Measurements from ENCODE around the gene PSMD6. TPM values are rescaled to one million over a fixed set of nuclear protein-coding genes. Genes with fewer than 3 reads are reported as not detected.

PSMD6 gene
- total RNA-seq, 4 donors from 2014 or later: 54.6 to 82.3 (median 68.0) TPM

DNA sequence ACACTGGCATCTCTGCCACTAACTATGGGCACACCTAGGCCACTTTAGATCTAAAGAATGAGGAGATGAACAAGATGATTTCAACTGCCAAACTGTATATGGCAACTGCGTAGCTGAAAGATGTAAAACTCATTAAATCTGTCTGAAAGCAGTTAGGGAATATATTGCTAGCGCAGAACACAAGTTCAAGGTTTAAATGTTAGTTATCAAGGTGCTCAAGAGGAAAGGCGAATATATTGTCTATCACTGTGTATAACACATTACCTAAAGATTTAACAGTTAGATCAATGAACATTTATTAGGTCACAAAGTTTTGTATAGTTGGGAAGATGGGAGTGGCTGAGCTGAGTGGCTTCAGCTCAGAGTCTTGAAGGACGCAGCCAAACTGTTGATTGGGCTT is 33.9 kb upstream of the PSMD6 start:
- TF ChIP-seq POLR2AphosphoS5 (IDR thresholded peaks at IDR 0.05): no peak
- TF ChIP-seq, protein P1, sequence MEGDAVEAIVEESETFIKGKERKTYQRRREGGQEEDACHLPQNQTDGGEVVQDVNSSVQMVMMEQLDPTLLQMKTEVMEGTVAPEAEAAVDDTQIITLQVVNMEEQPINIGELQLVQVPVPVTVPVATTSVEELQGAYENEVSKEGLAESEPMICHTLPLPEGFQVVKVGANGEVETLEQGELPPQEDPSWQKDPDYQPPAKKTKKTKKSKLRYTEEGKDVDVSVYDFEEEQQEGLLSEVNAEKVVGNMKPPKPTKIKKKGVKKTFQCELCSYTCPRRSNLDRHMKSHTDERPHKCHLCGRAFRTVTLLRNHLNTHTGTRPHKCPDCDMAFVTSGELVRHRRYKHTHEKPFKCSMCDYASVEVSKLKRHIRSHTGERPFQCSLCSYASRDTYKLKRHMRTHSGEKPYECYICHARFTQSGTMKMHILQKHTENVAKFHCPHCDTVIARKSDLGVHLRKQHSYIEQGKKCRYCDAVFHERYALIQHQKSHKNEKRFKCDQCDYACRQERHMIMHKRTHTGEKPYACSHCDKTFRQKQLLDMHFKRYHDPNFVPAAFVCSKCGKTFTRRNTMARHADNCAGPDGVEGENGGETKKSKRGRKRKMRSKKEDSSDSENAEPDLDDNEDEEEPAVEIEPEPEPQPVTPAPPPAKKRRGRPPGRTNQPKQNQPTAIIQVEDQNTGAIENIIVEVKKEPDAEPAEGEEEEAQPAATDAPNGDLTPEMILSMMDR (IDR thresholded peaks at IDR 0.05): no peak
- TF ChIP-seq POLR2A (IDR thresholded peaks at IDR 0.05): no peak
- TF ChIP-seq EP300 (IDR thresholded peaks at IDR 0.05): no peak
- 98% methylated on average over 4 of the region's 4 CpGs for WGBS
- no peak for DNase-seq (ENCODE audit: low spot score in 2 of 2)
- H3K4me1 ChIP-seq: no peaks in the 10 kb centered on the region
- H3K27ac ChIP-seq: no peak overlapping the region
- no peaks in the 10 kb centered on the region for H3K9me3 ChIP-seq
- H3K27me3 ChIP-seq: no peaks in the 10 kb centered on the region
- no peaks in the 10 kb centered on the region for H3K36me3 ChIP-seq
- H3K4me3 ChIP-seq: no peak overlapping the region

DNA sequence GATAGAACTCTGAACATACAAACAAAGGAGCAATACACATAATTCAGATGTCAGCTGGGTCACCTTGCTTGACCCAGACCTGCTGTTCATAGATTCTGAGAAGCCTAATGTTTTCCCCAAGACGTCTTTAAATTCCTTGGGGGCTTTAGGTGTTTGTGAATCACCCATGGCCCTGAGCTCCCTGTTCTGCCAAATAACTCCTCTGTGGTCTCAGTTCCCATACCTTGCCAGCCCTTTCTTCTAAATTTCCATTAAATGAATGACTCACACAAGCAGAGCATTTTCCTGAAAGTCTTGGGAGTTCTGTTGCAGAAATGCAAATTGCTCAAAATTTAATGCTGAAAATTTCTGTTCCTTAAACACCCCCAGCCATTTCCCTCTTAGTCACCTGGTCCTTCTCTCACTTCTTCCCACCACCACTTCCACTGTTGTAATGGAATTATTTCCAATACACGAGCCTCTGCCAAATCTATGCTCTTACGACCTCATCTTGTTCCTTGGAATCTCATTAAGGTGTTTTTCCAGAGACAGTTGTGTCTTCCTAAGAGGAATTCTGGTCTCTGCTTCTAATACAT is 33.4 kb upstream of the PSMD6 start:
- DNase-seq (ENCODE audit: low spot score in 2 of 2): no peak
- Histone ChIP-seq H3K27me3 (no peaks in the 10 kb centered on the region), H3K36me3 (no peaks in the 10 kb centered on the region), H3K27ac (no peak overlapping the region), H3K4me1 (no peaks in the 10 kb centered on the region), H3K4me3 (no peak overlapping the region), H3K9me3 (no peaks in the 10 kb centered on the region)
- WGBS: 76% methylated on average over 3 of the region's 3 CpGs
- TF ChIP-seq, protein P1 (IDR thresholded peaks at IDR 0.05): no peak
- TF ChIP-seq EP300 (IDR thresholded peaks at IDR 0.05): no peak
- TF ChIP-seq POLR2AphosphoS5 (IDR thresholded peaks at IDR 0.05): no peak
- TF ChIP-seq POLR2A (IDR thresholded peaks at IDR 0.05): no peak

DNA sequence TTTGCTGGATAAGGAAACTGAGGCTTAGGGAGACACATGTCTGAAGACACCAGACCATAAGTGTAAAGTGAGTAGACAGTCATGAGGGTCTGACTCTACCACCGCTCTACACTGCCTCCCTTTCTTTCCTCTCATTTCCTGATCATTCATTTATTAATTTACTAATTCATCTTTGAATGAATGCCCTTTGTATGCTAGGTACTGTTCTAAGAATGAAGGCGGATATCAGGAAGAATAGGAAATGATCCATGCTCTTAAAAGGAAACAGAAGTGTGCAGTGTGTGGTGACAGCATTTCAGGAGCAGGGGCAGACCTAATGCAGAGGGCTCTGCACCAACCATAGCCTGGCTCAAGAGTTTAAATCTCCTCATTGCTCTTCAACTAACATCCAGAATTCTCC is 31.8 kb upstream of the PSMD6 start:
- 88% methylated on average over 2 of the region's 2 CpGs for WGBS
- H3K9me3 ChIP-seq: no peaks in the 10 kb centered on the region
- no peaks in the 10 kb centered on the region for H3K36me3 ChIP-seq
- no peaks in the 10 kb centered on the region for H3K27me3 ChIP-seq
- H3K27ac ChIP-seq: no peak overlapping the region
- TF ChIP-seq EP300 (IDR thresholded peaks at IDR 0.05): no peak
- TF ChIP-seq, protein P1 (IDR thresholded peaks at IDR 0.05): no peak
- no peak for TF ChIP-seq POLR2AphosphoS5 (IDR thresholded peaks at IDR 0.05)
- no peak for TF ChIP-seq POLR2A (IDR thresholded peaks at IDR 0.05)
- no peak overlapping the region for H3K4me3 ChIP-seq
- no peak for DNase-seq (ENCODE audit: low spot score in 2 of 2)
- H3K4me1 ChIP-seq: no peaks in the 10 kb centered on the region

DNA sequence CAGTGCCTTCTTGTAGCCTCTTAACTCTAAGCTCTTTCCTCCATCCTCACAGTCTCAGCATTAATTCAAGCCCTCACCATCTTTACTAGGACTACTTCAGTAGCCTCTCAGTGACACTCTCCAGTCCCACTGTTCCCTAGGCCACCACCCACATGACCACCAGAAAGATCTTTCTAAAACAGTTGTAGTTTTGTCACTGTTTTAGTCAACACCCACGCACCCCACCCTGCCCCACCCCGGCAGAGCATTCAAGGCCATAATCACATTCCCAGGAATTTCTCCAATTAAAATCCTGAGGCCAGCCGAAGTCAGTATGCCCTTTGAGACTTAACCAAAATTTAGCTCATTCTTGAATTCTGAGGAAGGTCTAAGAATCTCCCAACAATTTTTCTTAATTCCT is 31.2 kb upstream of the PSMD6 start:
- H3K27ac ChIP-seq: no peak overlapping the region
- 51% methylated on average over 3 of the region's 3 CpGs for WGBS
- H3K4me1 ChIP-seq: no peaks in the 10 kb centered on the region
- no peaks in the 10 kb centered on the region for H3K27me3 ChIP-seq
- H3K4me3 ChIP-seq: no peak overlapping the region
- no peaks in the 10 kb centered on the region for H3K36me3 ChIP-seq
- DNase-seq (ENCODE audit: low spot score in 2 of 2): no peak
- no peaks in the 10 kb centered on the region for H3K9me3 ChIP-seq
- no peak for TF ChIP-seq EP300 (IDR thresholded peaks at IDR 0.05)
- TF ChIP-seq POLR2AphosphoS5 (IDR thresholded peaks at IDR 0.05): no peak
- TF ChIP-seq, protein P1 (IDR thresholded peaks at IDR 0.05): no peak
- no peak for TF ChIP-seq POLR2A (IDR thresholded peaks at IDR 0.05)

DNA sequence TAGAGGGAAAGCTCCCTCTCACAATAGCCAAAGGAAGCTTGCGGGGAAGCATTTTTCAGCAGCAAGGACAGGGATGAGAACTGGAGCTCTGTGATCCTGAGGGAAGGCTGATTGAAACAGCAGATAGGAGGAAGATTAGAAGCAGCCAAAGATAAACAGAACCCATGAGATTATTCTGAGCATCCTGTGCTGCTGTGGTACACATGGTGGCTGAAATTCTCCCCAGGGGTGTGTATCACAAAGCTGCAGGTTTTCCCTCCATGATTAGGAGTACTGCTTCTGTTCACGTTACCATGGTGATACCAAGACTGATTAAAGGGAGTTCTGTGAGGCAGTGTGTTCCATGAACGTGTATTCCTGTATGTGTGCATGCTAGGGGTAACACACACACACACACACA is 30.3 kb upstream of the PSMD6 start:
- no peaks in the 10 kb centered on the region for H3K4me1 ChIP-seq
- H3K9me3 ChIP-seq: no peaks in the 10 kb centered on the region
- no peaks in the 10 kb centered on the region for H3K36me3 ChIP-seq
- no peak overlapping the region for H3K27ac ChIP-seq
- WGBS: 78% methylated on average over 3 of the region's 3 CpGs
- DNase-seq (ENCODE audit: low spot score in 2 of 2): no peak
- no peaks in the 10 kb centered on the region for H3K27me3 ChIP-seq
- no peak for TF ChIP-seq EP300 (IDR thresholded peaks at IDR 0.05)
- TF ChIP-seq, protein P1 (IDR thresholded peaks at IDR 0.05): no peak
- no peak for TF ChIP-seq POLR2A (IDR thresholded peaks at IDR 0.05)
- TF ChIP-seq POLR2AphosphoS5 (IDR thresholded peaks at IDR 0.05): no peak
- H3K4me3 ChIP-seq: no peak overlapping the region
